GM23338 (cell line): ENCODE results near the gene NDRG3. TPM values are rescaled to one million over a fixed set of nuclear protein-coding genes. Genes with fewer than 3 reads are reported as not detected.

Source experiments
- ATAC-seq: fragments of 200-7000 bp; cut with Tn5 transposase; 3 replicates; pipeline ENCODE4 v1.9.1; 2020
- DNase-seq: peaks from one replicate; pipeline ENCODE4 v3.0.0-alpha.2; 2015; ENCODE audit warnings: low spot score
- H2AFZ ChIP-seq: fragments of 200-600 bp; sonication (generic); 2 replicates; pipeline ENCODE4 v1.8.0; 2016; ENCODE audit warnings: antibody characterized with exemption, mild to moderate bottlenecking, moderate library complexity
- H3F3A ChIP-seq: fragments of 200-600 bp; sonication (generic); replicated peaks from 2 replicates; pipeline ENCODE4 v1.8.0; 2017; ENCODE audit warnings: antibody characterized with exemption, mixed run types, low read depth
- H3K27ac ChIP-seq: fragments of 200-600 bp; sonication (generic); 2 replicates; pipeline ENCODE4 v1.6.1; 2016; ENCODE audit warnings: low read depth
- H3K27me3 ChIP-seq: fragments of 200-600 bp; sonication (generic); 2 replicates; pipeline ENCODE4 v1.8.0; 2016; ENCODE audit warnings: mild to moderate bottlenecking, mixed run types, moderate library complexity; ENCODE audit not compliant: insufficient read depth
- H3K36me3 ChIP-seq: fragments of 200-600 bp; sonication (generic); 2 replicates; pipeline ENCODE4 v1.8.0; 2016; ENCODE audit warnings: mild to moderate bottlenecking; ENCODE audit not compliant: insufficient read depth
- H3K4me1 ChIP-seq: fragments of 200-600 bp; sonication (generic); 2 replicates; pipeline ENCODE4 v1.8.0; 2016; ENCODE audit warnings: mild to moderate bottlenecking, moderate library complexity; ENCODE audit not compliant: insufficient read depth
- H3K4me2 ChIP-seq: fragments of 200-600 bp; sonication (generic); 2 replicates; pipeline ENCODE4 v1.7.1; 2017; ENCODE audit warnings: mixed run types
- H3K4me3 ChIP-seq: fragments of 200-600 bp; sonication (generic); 2 replicates; pipeline ENCODE4 v1.6.1; 2016; ENCODE audit warnings: mixed run types
- H3K79me2 ChIP-seq: fragments of 200-600 bp; sonication (generic); replicated peaks from 2 replicates; pipeline ENCODE4 v1.8.0; 2017; ENCODE audit warnings: mild to moderate bottlenecking; ENCODE audit not compliant: insufficient read depth
- H3K9me2 ChIP-seq: fragments of 200-600 bp; sonication (generic); 2 replicates; pipeline ENCODE4 v1.8.0; 2017; ENCODE audit not compliant: insufficient read depth
- H4K20me1 ChIP-seq: fragments of 200-600 bp; sonication (generic); replicated peaks from 2 replicates; pipeline ENCODE4 v1.8.0; 2017; ENCODE audit warnings: mild to moderate bottlenecking; ENCODE audit not compliant: insufficient read depth
- H3K27ac Mint-ChIP-seq: 2 replicates; pipeline ENCODE4 v1.8.0; 2020; ENCODE audit warnings: inconsistent platforms, mild to moderate bottlenecking, moderate library complexity, mixed read lengths
- H3K27me3 Mint-ChIP-seq: 3 replicates; pipeline ENCODE4 v1.8.0; 2022; ENCODE audit warnings: low read depth, mild to moderate bottlenecking, moderate library complexity, mixed read lengths, inconsistent platforms; ENCODE audit not compliant: insufficient read depth, poor library complexity
- H3K36me3 Mint-ChIP-seq: 3 replicates; pipeline ENCODE4 v1.8.0; 2021; ENCODE audit warnings: low read depth, mild to moderate bottlenecking, inconsistent platforms, moderate library complexity, mixed read lengths
- H3K4me1 Mint-ChIP-seq: 3 replicates; pipeline ENCODE4 v1.8.0; 2020; ENCODE audit warnings: mild to moderate bottlenecking, inconsistent platforms, mixed read lengths
- H3K4me3 Mint-ChIP-seq: 3 replicates; pipeline ENCODE4 v1.8.0; 2021; ENCODE audit warnings: moderate library complexity, mild to moderate bottlenecking, inconsistent platforms, mixed read lengths
- H3K9me3 Mint-ChIP-seq: 3 replicates; pipeline ENCODE4 v1.8.0; 2020; ENCODE audit warnings: moderate library complexity, mild to moderate bottlenecking, inconsistent platforms, mixed read lengths
- CREB1 ChIP-seq: fragments of 250-450 bp; sonication (Bioruptor Pico); IDR thresholded peaks from 2 replicates; pipeline ENCODE4 v1.5.0; 2020; ENCODE audit warnings: low read depth, mild to moderate bottlenecking, moderate library complexity
- EZH2 ChIP-seq: fragments of 200-600 bp; sonication (generic); IDR thresholded peaks from one replicate; pipeline ENCODE4 v1.8.0; 2017; ENCODE audit warnings: antibody characterized with exemption, mild to moderate bottlenecking, low read depth; ENCODE audit not compliant: unreplicated experiment
- EZH2phosphoT487 ChIP-seq: fragments of 200-600 bp; sonication (generic); IDR thresholded peaks from one replicate; pipeline ENCODE4 v1.8.1; 2018; ENCODE audit warnings: antibody characterized with exemption; ENCODE audit not compliant: unreplicated experiment
- JUNB ChIP-seq: IDR thresholded peaks from one replicate; pipeline ENCODE4 v1.6.1; 2016; ENCODE audit warnings: antibody characterized with exemption; ENCODE audit not compliant: unreplicated experiment
- NANOG ChIP-seq: IDR thresholded peaks from 2 replicates; pipeline ENCODE4 v1.6.1; 2016; ENCODE audit warnings: antibody characterized with exemption, borderline replicate concordance
- POLR2AphosphoS5 ChIP-seq: IDR thresholded peaks from 2 replicates; pipeline ENCODE4 v1.6.1; 2016; ENCODE audit warnings: antibody characterized with exemption, low read depth
- STAT1 ChIP-seq: IDR thresholded peaks from one replicate; pipeline ENCODE4 v1.6.1; 2016; ENCODE audit warnings: antibody characterized with exemption; ENCODE audit not compliant: unreplicated experiment
- ZNF114 ChIP-seq: fragments of 250-450 bp; sonication (Bioruptor Pico); IDR thresholded peaks from 2 replicates; pipeline ENCODE4 v1.5.0; 2020; ENCODE audit warnings: mild to moderate bottlenecking, moderate library complexity
- ZNF331 ChIP-seq: fragments of 250-450 bp; sonication (Bioruptor Pico); IDR thresholded peaks from 2 replicates; pipeline ENCODE4 v1.5.0; 2020; ENCODE audit warnings: low read depth, mild to moderate bottlenecking, moderate library complexity
- polyA plus RNA-seq: library from polyadenylated mRNA; unstranded; fragments of >200 nt; fragmentation: Nextera tagmentation; extraction: Ambion mirVana; gene quantifications from 2 replicates; pipeline ENCODE4 v1.2.1, GENCODE V29; 2016
- total RNA-seq: library from RNA; depleted of rRNA; stranded (reverse); fragments of >200 nt; shearing (Covaris generic); gene quantifications from 2 replicates; pipeline ENCODE4 v1.2.3, GENCODE V29; 2014
- TF ChIP-seq, protein P1 (sequence below): IDR thresholded peaks from 2 replicates; pipeline ENCODE4 v1.6.1; 2016; ENCODE audit warnings: antibody characterized with exemption
- TF ChIP-seq, protein P2 (sequence below): IDR thresholded peaks from one replicate; pipeline ENCODE4 v1.6.1; 2018; ENCODE audit warnings: antibody characterized with exemption; ENCODE audit not compliant: unreplicated experiment
- TF ChIP-seq, protein P3 (sequence below): fragments of 250-450 bp; sonication (Bioruptor Pico); IDR thresholded peaks from 2 replicates; pipeline ENCODE4 v1.5.0; 2020; ENCODE audit warnings: mild to moderate bottlenecking, moderate library complexity

The NDRG3 gene
- total and polyA plus RNA-seq, 2 experiments from 2014 or later = 18.6 to 24.0 TPM

DNA sequence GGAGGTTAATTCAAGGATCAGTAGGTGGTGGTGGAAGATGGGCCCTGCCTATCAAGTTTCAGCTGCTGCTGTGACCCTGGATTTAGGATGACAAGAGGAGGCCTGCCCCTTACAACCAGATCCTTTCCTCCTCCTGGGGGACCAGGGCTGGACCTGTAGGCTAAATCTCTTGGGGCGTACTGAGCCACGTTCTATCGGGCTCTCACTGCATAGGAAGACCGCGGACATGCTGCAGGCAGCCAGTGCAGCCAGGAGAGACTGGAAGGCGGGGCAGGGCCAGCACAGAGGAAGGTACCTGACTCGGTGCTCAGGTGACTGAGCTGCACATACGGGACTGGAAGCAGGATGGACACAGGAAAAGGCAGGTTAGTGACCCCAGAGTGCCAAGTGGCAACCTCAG lies 91.4 kb downstream of the NDRG3 start:
- no peaks in the 10 kb centered on the region for H3K4me1 Mint-ChIP-seq

DNA sequence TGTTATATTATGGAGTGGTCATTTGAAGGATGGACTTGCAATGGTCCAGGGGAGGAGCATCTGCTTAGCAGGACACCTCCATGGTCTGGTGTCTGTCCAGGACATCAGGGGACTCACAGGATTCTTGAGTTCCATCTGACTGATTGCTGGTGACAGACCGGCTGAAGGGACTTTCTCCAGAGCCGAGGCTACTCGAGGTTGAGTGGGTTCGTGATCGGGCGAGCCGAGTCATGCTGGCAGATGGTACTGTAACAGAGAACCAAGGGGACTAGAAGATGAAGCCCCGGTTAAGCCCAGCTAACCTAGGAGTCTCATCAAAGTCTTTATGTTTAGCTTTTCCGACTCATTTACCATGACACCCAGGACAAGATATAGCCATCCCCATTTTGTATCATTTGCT lies 92.4 kb downstream of the NDRG3 start:
- Histone ChIP-seq H3K27me3 (no peaks in the 10 kb centered on the region), H3K79me2 (no peaks in the 10 kb centered on the region), H4K20me1 (no peaks in the 10 kb centered on the region), H3K4me1 (no peaks in the 10 kb centered on the region), H3K36me3 (no peaks in the 10 kb centered on the region), H3K9me2 (no peaks in the 10 kb centered on the region), H2AFZ (no peak overlapping the region), H3K27ac (no peak overlapping the region), H3K4me2 (no peak overlapping the region), H3K4me3 (no peak overlapping the region), H3F3A (no peaks in the 10 kb centered on the region)
- no peaks in the 10 kb centered on the region for H3K9me3 Mint-ChIP-seq
- H3K27ac Mint-ChIP-seq = no peak overlapping the region; the same call in 1 of the 2 replicates
- DNase-seq (no peak), ATAC-seq (no peak)
- no peak overlapping the region for H3K4me3 Mint-ChIP-seq
- no peaks in the 10 kb centered on the region for H3K36me3 Mint-ChIP-seq
- peaks cover 4% of the 10 kb centered on the region for H3K27me3 Mint-ChIP-seq
- no peaks in the 10 kb centered on the region for H3K4me1 Mint-ChIP-seq
- TF ChIP-seq EZH2phosphoT487 (no peak), ZNF114 (no peak), JUNB (no peak), CREB1 (no peak), STAT1 (no peak), POLR2AphosphoS5 (no peak), NANOG (no peak), EZH2 (no peak), ZNF331 (CRISPR knock-in tag) (no peak)
- TF ChIP-seq, protein P1, sequence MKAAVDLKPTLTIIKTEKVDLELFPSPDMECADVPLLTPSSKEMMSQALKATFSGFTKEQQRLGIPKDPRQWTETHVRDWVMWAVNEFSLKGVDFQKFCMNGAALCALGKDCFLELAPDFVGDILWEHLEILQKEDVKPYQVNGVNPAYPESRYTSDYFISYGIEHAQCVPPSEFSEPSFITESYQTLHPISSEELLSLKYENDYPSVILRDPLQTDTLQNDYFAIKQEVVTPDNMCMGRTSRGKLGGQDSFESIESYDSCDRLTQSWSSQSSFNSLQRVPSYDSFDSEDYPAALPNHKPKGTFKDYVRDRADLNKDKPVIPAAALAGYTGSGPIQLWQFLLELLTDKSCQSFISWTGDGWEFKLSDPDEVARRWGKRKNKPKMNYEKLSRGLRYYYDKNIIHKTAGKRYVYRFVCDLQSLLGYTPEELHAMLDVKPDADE = no peak
- TF ChIP-seq, protein P2, sequence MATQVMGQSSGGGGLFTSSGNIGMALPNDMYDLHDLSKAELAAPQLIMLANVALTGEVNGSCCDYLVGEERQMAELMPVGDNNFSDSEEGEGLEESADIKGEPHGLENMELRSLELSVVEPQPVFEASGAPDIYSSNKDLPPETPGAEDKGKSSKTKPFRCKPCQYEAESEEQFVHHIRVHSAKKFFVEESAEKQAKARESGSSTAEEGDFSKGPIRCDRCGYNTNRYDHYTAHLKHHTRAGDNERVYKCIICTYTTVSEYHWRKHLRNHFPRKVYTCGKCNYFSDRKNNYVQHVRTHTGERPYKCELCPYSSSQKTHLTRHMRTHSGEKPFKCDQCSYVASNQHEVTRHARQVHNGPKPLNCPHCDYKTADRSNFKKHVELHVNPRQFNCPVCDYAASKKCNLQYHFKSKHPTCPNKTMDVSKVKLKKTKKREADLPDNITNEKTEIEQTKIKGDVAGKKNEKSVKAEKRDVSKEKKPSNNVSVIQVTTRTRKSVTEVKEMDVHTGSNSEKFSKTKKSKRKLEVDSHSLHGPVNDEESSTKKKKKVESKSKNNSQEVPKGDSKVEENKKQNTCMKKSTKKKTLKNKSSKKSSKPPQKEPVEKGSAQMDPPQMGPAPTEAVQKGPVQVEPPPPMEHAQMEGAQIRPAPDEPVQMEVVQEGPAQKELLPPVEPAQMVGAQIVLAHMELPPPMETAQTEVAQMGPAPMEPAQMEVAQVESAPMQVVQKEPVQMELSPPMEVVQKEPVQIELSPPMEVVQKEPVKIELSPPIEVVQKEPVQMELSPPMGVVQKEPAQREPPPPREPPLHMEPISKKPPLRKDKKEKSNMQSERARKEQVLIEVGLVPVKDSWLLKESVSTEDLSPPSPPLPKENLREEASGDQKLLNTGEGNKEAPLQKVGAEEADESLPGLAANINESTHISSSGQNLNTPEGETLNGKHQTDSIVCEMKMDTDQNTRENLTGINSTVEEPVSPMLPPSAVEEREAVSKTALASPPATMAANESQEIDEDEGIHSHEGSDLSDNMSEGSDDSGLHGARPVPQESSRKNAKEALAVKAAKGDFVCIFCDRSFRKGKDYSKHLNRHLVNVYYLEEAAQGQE = no peak
- TF ChIP-seq, protein P3, sequence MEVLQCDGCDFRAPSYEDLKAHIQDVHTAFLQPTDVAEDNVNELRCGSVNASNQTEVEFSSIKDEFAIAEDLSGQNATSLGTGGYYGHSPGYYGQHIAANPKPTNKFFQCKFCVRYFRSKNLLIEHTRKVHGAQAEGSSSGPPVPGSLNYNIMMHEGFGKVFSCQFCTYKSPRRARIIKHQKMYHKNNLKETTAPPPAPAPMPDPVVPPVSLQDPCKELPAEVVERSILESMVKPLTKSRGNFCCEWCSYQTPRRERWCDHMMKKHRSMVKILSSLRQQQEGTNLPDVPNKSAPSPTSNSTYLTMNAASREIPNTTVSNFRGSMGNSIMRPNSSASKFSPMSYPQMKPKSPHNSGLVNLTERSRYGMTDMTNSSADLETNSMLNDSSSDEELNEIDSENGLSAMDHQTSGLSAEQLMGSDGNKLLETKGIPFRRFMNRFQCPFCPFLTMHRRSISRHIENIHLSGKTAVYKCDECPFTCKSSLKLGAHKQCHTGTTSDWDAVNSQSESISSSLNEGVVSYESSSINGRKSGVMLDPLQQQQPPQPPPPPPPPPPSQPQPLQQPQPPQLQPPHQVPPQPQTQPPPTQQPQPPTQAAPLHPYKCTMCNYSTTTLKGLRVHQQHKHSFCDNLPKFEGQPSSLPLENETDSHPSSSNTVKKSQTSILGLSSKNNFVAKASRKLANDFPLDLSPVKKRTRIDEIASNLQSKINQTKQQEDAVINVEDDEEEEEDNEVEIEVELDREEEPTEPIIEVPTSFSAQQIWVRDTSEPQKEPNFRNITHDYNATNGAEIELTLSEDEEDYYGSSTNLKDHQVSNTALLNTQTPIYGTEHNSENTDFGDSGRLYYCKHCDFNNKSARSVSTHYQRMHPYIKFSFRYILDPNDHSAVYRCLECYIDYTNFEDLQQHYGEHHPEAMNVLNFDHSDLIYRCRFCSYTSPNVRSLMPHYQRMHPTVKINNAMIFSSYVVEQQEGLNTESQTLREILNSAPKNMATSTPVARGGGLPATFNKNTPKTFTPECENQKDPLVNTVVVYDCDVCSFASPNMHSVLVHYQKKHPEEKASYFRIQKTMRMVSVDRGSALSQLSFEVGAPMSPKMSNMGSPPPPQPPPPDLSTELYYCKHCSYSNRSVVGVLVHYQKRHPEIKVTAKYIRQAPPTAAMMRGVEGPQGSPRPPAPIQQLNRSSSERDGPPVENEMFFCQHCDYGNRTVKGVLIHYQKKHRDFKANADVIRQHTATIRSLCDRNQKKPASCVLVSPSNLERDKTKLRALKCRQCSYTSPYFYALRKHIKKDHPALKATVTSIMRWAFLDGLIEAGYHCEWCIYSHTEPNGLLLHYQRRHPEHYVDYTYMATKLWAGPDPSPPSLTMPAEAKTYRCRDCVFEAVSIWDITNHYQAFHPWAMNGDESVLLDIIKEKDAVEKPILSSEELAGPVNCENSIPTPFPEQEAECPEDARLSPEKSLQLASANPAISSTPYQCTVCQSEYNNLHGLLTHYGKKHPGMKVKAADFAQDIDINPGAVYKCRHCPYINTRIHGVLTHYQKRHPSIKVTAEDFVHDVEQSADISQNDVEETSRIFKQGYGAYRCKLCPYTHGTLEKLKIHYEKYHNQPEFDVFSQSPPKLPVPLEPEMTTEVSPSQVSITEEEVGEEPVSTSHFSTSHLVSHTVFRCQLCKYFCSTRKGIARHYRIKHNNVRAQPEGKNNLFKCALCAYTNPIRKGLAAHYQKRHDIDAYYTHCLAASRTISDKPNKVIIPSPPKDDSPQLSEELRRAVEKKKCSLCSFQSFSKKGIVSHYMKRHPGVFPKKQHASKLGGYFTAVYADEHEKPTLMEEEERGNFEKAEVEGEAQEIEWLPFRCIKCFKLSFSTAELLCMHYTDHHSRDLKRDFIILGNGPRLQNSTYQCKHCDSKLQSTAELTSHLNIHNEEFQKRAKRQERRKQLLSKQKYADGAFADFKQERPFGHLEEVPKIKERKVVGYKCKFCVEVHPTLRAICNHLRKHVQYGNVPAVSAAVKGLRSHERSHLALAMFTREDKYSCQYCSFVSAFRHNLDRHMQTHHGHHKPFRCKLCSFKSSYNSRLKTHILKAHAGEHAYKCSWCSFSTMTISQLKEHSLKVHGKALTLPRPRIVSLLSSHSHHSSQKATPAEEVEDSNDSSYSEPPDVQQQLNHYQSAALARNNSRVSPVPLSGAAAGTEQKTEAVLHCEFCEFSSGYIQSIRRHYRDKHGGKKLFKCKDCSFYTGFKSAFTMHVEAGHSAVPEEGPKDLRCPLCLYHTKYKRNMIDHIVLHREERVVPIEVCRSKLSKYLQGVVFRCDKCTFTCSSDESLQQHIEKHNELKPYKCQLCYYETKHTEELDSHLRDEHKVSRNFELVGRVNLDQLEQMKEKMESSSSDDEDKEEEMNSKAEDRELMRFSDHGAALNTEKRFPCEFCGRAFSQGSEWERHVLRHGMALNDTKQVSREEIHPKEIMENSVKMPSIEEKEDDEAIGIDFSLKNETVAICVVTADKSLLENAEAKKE (CRISPR knock-in tag) = no peak

More for the DNA sequence above, 91.4 kb downstream of the NDRG3 start:
- no peaks in the 10 kb centered on the region for H3K36me3 ChIP-seq
- H3K27ac ChIP-seq = no peak overlapping the region
- Mint-ChIP-seq H3K36me3 (no peaks in the 10 kb centered on the region), H3K4me3 (no peak overlapping the region), H3K27me3 (peaks cover 4% of the 10 kb centered on the region), H3K9me3 (no peaks in the 10 kb centered on the region), H3K27ac (no peak overlapping the region; the same call in 1 of the 2 replicates)
- no peaks in the 10 kb centered on the region for H3K9me2 ChIP-seq
- H3K4me2 ChIP-seq = no peak overlapping the region
- H4K20me1 ChIP-seq = no peaks in the 10 kb centered on the region
- no peak for TF ChIP-seq JUNB
- no peak overlapping the region for H2AFZ ChIP-seq
- H3K79me2 ChIP-seq = no peaks in the 10 kb centered on the region
- H3K4me1 ChIP-seq = no peaks in the 10 kb centered on the region
- ATAC-seq (no peak), DNase-seq (no peak)
- H3F3A ChIP-seq = no peaks in the 10 kb centered on the region
- H3K4me3 ChIP-seq = no peak overlapping the region
- no peaks in the 10 kb centered on the region for H3K27me3 ChIP-seq
